Left lung (tissue), 10 donors: ENCODE results near the gene VWCE. TPM values are rescaled to one million over a fixed set of nuclear protein-coding genes. Genes with fewer than 3 reads are reported as not detected.
A peak's percentile ranks its signal among the peaks of the same experiment; 100 is the strongest.

Experiments
- ATAC-seq: fragments of 200-7000 bp; cut with Tn5 transposase; one replicate; pipeline ENCODE4 v1.9.1; 2020; ENCODE audit warnings: moderate library complexity
- DNase-seq, 4 donors: peaks; one replicate each; pipeline ENCODE4 v3.0.0-alpha.2; 2013 to 2020
- H3K27ac ChIP-seq, 2 donors: fragments of 200-600 bp; sonication (generic) in 1 of 2; one replicate each; pipeline versions ENCODE4 v1.5.0 to v1.8.0; 2020 to 2021
- H3K27me3 ChIP-seq, 2 donors: fragments of 200-600 bp; sonication (generic) in 1 of 2; one replicate each; pipeline versions ENCODE4 v1.5.0 to v1.8.0; 2020 to 2021
- H3K36me3 ChIP-seq, 2 donors: fragments of 200-600 bp; sonication (generic) in 1 of 2; one replicate each; pipeline versions ENCODE4 v1.5.0 to v1.8.0; 2020 to 2021
- H3K4me1 ChIP-seq, 2 donors: fragments of 200-600 bp; one replicate each; pipeline ENCODE4 v1.8.0; 2021
- H3K4me3 ChIP-seq, 2 donors: fragments of 200-600 bp; sonication (generic) in 1 of 2; one replicate each; pipeline versions ENCODE4 v1.5.0 to v1.8.0; 2020 to 2021; ENCODE audit warnings: mild to moderate bottlenecking in 1 of 2
- H3K9me3 ChIP-seq, 2 donors: fragments of 200-600 bp; sonication (generic) in 1 of 2; one replicate each; pipeline versions ENCODE4 v1.5.0 to v1.8.0; 2020 to 2021
- CTCF ChIP-seq, 2 donors: fragments of 200-600 bp; sonication (generic) in 1 of 2; IDR thresholded peaks; one replicate each; pipeline versions ENCODE4 v1.5.0 to v1.8.0; 2021; ENCODE audit warnings: antibody characterized with exemption in 2 of 2
- intact Hi-C, 2 donors: fragments of 100-400 bp; cut with DNase I; formaldehyde crosslinking; loops; one replicate each; pipeline versions ENCODE4 v1.11.2 to v1.14.2; 2022
- polyA plus RNA-seq, 6 donors: library from polyadenylated mRNA; unstranded; fragments of 120-200 nt; gene quantifications; one replicate each; pipeline ENCODE4 v1.2.1, GENCODE V29; 2013; ENCODE audit not compliant: insufficient read length in 6 of 6
- total RNA-seq, 2 donors: library from RNA; stranded (reverse); fragmentation: NEBNext Ultra II Directional; extraction: Animal tissue kit (Norgen Biotek cat#: 25700); gene quantifications; one replicate each; pipeline ENCODE4 v1.2.1, GENCODE V29; 2021
- donor health status: DM: no; HTN: yes; CAD: no.
- donor health status: DM: no; HTN: no; CAD: no.

Gene VWCE
- total and polyA plus RNA-seq, 8 donors: 0.55 to 3.6 (median 1.8) TPM

GRCh38 chr11:61336171-61336935 lies 41.2 kb upstream of the VWCE start:
- peak overlapping the region in 1 of 2 donors; percentile 34 for H3K27ac ChIP-seq
- intact Hi-C loops: loop anchor here in 1 of 2 donors (2.0 kb wide), 1 partner anchor 48 kb away; no protein-coding TSS in a partner anchor
- TF ChIP-seq CTCF (IDR thresholded peaks at IDR 0.05): peak; percentile 97 to 98
- ATAC-seq: peak; percentile 78
- no peaks in the 10 kb centered on the region for H3K9me3 ChIP-seq
- peaks cover 0 to 15% of the 10 kb centered on the region in 2 donors for H3K36me3 ChIP-seq
- no peak overlapping the region for H3K4me3 ChIP-seq
- peak; percentile 66 to 94 (median 81) for DNase-seq
- peaks cover 3 to 33% of the 10 kb centered on the region in 2 donors for H3K4me1 ChIP-seq
- no peaks in the 10 kb centered on the region for H3K27me3 ChIP-seq

DNA sequence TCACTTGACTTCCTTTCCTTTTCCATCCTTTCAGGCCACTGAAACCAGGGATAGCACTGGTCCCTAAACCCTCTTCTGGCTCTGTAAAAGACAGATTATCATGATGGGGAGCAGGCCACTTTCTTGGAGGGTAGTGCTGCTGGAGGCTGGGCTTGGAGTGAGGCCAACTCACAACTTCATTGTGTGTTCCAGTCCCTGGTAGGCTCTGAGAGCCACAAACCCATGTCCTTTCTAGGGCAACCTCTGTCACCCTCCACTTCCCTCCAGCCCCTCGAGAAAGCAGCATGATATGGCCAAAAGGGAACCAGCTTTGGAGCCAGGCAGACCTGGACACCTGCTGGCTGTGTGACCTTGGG lies 40.2 kb upstream of the VWCE start:
- intact Hi-C loops: no loop called here
- no peaks in the 10 kb centered on the region for H3K9me3 ChIP-seq
- ATAC-seq (no peak), DNase-seq (peak in 1 of 4 donors; percentile 30)
- peaks cover 0 to 14% of the 10 kb centered on the region in 2 donors for H3K36me3 ChIP-seq
- H3K27ac ChIP-seq: peak overlapping the region in 1 of 2 donors; percentile 15
- H3K4me3 ChIP-seq: no peak overlapping the region
- no peak for TF ChIP-seq CTCF (IDR thresholded peaks at IDR 0.05)
- no peaks in the 10 kb centered on the region for H3K27me3 ChIP-seq
- H3K4me1 ChIP-seq: peaks cover 6 to 42% of the 10 kb centered on the region in 2 donors

DNA sequence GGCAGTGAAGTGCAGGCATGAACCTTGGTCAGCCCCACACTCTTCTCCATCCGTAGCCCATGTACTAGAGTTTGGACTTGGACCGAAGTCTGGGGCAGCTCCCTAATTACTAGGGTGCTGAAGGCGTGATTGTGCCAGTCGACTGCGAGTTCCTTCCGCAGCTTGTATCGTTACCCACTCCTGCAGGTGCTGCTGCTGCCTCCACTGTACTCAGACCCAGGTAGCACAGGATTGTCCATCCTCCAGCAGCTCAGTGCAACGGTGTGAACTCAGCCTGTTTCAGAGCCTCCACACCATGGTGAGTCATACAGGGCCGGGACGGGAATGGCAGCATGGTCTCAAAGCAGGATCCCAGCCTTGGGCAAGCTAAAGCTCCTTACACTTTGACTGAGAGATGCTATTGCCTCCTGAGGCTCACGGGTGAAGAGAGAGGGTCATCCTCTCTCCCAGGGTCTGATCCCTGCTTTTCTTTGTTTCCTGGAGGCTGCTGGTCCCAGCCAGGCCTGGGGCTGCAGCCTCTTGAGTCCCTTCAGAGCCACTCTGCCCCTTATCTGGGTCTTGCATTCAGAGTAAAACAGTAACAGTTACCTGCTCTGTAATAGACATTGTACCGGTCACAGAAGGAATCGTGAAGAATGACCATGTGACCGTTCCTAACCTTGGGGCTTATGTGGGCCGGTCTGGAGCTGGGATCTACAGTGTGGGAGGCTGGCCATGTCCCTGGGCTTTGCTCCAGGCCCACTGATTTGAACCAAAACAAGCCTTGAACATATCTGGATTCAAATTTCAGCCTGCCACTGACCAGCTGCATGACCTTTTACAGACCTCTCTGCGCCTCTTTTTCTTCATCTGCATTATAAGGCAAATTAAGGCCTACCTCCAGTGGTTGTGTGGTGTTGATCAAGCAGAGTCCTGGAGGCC lies 39.6 kb upstream of the VWCE start:
- Histone ChIP-seq H3K27ac (peak overlapping the region in 1 of 2 donors; percentile 15), H3K4me1 (peaks cover 6 to 42% of the 10 kb centered on the region in 2 donors), H3K4me3 (no peak overlapping the region), H3K9me3 (no peaks in the 10 kb centered on the region), H3K36me3 (peaks cover 0 to 13% of the 10 kb centered on the region in 2 donors), H3K27me3 (no peaks in the 10 kb centered on the region)
- ATAC-seq: no peak
- intact Hi-C loops: loop anchor here in 1 of 2 donors (5.0 kb wide), 1 partner anchor 33 kb away; no protein-coding TSS in a partner anchor
- peak in 1 of 4 donors; percentile 32 for DNase-seq
- no peak for TF ChIP-seq CTCF (IDR thresholded peaks at IDR 0.05)

GRCh38 chr11:61333550-61334433 lies 38.7 kb upstream of the VWCE start:
- Histone ChIP-seq H3K27me3 (no peaks in the 10 kb centered on the region), H3K4me3 (peak overlapping the region; percentile 97 to 100), H3K36me3 (peaks cover 0 to 13% of the 10 kb centered on the region in 2 donors), H3K4me1 (peaks cover 6 to 42% of the 10 kb centered on the region in 2 donors), H3K9me3 (no peaks in the 10 kb centered on the region), H3K27ac (peak overlapping the region; percentile 84 to 91)
- DNase-seq (peak in 1 of 4 donors; percentile 30), ATAC-seq (no peak)
- TF ChIP-seq CTCF (IDR thresholded peaks at IDR 0.05): no peak
- intact Hi-C loops: loop anchor here in 1 of 2 donors (5.0 kb wide), 1 partner anchor 34 kb away; no protein-coding TSS in a partner anchor
